HG02759 (cell line): ENCODE results near the gene CACUL1.

ENCODE experiments used
- ATAC-seq: cut with Tn5 transposase; IDR thresholded peaks from one replicate; pipeline ENCODE4 v1.9.1; 2021; ENCODE audit warnings: mild to moderate bottlenecking, moderate library complexity; ENCODE audit not compliant: unreplicated experiment

CACUL1 gene

DNA sequence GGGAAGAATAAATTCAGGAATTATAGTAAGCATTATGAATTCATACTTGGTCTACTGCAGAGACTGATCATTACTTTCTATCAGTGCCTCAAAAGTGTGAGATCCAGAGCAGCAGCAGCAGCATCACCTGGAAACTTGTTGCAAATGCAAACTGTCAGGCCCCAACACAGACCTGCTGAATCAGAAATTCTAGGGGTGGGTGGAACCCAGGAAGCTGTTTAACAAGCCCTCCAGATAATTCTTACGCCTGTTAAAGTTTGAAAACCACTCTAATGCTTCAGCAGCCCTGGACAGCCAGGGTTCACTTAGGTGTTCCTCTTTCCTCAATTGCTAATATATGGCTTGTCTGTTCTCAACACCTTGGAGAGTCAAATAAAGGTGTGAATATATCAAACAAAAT lies 19.5 kb downstream of the CACUL1 start:
- no peak for ATAC-seq

DNA sequence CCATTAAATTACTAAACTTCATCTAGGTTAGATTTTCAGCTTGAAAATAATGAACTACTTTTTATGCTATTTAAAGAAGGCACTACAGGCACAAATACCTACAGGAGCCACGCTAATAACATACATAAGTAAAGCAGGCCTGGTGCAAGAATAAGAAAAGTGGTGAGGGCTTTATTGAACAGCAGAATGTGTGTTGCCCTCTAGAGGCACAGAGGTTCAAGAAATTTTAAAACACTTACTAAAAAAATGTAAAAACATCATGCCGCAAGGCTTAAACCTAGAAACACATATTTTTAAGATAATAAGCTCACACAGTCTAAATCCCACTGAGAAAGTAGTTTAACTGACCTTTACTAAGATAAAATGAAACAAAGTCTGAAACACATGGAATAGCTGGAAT lies 20.3 kb downstream of the CACUL1 start:
- no peak for ATAC-seq

DNA sequence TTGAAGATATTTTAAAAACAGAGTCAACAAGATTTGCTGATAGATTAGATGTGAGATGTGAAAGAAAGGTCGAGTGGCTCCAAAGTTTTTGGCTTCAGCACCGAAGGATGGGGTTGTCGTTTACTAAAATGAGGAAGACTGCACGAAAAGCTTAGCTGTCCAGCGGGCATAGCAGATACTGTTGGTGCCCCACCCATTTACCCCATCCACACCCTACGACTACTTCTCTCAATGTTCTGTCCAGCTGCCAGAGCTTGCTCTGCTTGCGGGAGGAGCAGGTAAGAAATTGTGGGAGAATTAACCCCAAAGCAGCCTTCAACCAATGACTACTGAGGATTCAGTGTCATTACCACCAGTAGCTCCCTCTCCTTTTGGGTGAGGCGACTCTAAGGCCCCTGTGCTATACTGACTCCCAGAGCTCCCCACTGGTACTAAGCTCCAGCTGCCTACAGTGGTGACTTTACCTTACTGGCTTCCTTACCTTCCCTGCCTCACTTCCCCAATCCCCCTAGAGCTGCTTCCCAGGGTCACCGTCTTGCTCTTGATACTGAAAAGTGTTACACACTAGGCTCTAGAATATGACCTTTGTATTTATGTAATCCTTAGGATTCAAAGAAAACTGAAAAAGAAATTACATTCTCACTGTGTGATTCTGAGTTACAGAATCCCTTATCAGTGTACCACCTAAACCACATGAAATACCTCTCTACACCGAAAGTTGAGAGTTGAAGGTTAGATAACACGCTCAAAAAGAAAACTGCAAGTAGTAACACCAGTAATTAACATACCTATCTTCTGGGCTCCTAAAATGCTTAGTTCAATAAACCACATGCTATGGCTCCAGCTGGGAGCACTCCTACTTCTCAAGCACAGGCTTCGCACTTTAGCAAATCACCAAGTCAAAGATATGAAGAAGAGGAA lies 22.3 kb downstream of the CACUL1 start:
- no peak for ATAC-seq

DNA sequence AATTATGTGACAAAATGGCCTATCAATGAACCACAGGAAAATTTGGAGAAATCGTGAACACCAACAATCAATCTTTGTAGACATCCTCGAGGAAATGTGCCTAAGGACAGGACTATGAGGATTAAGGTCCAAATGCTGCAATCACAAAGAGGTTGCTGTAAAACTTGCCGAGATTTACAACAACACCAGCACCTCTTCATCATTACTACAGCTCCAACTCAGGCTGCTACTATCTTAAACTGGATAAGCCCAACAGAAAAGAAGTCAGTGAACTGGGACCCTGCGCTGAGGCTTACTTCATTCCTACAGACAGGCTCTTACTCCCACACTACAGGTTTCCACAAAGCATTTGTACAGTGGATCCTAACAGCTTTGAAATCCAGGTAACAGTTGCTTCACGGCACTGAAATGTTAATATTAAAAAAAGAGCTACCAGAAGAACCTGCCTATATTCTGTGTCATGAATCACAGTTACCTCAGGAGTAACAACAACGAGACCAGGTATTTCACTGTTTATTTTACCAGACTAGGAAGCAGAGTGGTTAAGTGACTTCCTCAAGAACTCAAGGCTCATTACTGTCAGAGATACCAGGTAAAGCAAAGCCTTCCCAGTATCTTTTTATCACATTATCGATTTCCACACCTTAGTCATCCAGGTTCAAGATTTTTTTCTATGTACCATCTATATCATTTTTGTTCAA lies 23.9 kb downstream of the CACUL1 start:
- no peak for ATAC-seq

DNA sequence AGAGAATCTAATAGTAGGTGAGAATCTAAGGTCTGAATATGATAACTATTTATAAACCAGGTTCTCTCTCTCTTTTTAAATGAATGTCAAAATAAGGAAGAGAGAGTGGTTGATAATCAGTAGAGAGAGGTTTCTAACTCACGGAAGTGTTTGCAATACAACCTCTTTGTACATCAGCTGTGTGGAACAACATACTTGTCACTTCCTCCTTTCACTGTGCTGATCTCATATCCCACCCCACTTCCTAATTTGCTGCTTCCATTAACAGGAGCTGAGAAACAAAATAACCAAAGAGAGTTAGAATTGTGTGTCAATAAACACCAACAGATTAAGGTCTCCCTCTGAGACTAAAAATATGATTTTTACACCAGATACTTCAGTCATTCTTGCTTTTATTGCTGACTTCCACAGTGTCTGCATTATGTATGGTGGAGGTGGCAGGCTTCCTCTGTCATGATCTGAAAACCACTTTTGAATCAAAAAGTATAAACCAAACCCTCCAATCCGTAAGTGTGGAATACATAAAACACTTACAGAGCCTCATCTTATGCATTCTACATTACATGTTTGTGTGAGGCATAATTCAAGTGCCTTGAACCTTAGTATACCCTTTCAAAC lies 25.0 kb downstream of the CACUL1 start:
- ATAC-seq, result peak; percentile 90

DNA sequence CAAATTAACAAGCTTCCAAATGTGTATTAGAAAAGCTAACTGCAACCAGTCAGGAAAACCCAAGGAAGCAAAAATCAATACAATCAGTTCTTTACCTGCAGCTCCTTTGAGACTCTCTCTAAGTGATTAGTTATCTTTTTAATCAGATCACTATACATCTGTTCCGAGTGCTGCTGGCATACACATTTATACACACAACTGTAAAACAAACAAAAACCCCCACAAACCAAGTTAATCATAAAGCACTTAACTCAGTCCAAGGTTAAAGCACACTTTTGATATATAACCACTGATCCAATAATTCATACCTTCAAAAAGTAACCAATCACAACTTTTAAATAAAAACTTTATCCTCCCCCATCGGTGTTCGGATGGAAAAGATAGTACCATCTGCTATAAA lies 25.6 kb downstream of the CACUL1 start:
- ATAC-seq, result peak; percentile 5

DNA sequence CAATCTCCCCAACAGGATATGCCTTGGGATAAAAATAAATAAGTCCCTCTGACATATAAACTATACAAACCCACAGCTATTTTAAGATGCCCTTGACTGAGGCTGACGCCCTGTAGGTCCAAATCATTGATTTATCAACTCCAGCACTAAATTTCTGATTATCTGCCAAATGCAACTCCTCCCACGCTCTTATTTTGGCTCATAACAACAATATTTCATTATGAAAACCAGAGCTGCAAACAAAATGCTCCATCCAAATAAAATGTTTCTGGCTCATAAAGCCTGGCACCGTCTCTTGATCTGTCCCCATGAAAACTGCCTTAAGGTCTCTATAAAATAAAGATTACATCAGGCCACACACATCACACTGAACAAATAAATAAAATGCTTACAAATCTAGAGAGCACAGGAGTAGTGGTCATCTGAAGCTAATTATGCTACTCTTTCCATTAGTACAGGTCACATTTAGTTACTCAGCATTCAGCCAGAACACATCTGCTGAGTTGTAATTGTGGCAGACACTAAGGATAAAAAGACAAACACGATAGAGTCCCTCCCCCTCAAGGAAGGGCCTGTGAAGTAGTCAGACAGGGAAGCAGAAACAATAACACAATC lies 28.8 kb downstream of the CACUL1 start:
- no peak for ATAC-seq

DNA sequence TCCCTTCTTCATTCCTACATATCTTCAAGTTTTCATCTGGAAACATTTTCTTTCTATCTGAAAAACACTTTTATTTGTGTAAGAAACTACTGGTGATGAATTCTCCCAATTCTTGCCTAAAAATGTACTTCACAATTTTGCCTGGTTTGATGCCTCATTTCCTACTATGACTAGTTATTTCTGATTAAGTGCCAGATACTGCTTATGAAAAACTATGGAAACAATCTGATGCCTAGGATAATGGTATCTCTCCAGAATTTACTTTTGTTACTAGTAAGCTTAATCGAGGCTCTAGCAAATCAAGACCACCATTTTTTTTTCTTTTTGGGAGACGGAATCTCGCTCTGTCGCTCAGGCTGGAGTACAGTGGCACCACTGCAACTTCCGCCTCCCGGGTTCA lies 31.3 kb downstream of the CACUL1 start:
- no peak for ATAC-seq

DNA sequence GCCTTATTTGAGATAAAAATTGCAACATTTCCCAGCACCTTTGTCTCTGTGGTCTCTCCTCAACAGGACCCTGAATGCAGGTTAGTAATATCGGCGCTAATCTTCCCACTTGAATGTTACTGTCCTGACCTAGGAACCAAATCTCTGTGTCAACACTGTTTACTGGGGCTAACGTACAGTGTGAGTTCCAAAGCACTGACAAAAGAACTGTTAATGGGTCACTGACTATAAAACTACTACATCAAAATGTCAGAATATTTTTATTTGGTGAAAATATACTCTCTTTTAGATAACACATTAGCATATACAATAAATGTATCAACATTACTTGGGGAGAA lies 33.3 kb downstream of the CACUL1 start:
- ATAC-seq, result no peak

DNA sequence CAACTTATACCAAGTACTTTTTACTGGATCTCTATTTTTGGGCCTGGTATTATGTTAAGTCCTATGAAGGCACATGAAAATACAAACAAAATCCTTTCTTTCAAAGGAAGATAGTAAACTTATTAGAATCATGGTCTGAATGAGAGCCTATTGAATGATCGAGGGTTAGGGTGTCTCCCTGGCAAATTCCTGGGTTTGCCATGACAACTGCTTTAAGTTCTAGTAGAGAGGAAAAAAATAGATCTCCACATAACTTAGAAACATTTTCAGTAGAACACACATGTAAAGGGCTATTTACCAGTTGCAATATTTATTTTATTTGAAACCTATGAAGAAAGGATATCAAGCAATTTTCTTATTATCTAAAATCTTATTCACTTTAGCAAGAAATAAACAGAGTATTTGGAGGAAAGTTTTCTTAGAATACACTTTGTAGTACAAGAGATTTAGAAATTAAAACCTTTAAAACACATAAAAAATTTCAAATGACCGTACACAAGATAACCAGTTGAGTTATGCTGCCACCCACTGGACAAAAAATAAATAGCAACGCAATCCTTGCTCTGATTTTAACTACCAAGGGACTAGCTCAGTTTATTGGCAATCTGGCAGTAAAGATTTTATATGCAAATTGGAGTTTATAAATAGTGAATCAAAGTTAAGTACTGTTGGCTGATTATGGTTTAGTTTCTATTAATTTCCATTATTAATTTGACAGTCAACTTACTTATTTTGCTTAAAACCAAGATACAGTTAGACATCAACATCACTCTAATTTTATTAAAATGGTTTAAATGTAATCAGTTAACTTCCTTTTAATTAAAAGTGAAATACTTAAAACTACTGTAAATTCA lies 33.9 kb downstream of the CACUL1 start:
- no peak for ATAC-seq

DNA sequence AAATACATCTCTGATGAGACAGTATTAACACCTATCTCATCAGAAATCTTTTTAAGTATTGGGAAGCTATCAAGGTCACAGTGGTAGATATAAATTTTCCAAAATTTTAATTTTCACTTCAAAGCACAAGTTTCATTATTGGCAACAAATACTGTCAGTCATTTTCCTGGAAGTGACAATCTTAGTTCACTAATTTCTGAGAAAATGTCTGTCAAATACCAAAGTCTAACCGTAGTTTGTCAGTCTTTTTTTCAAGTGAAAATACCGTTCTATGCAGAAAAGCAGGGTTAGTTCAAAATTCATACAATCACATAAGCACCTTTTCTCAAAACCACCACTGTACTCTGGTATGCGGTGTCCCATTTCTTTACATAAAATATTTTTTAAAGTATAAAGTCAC lies 40.4 kb downstream of the CACUL1 start:
- ATAC-seq, result no peak

DNA sequence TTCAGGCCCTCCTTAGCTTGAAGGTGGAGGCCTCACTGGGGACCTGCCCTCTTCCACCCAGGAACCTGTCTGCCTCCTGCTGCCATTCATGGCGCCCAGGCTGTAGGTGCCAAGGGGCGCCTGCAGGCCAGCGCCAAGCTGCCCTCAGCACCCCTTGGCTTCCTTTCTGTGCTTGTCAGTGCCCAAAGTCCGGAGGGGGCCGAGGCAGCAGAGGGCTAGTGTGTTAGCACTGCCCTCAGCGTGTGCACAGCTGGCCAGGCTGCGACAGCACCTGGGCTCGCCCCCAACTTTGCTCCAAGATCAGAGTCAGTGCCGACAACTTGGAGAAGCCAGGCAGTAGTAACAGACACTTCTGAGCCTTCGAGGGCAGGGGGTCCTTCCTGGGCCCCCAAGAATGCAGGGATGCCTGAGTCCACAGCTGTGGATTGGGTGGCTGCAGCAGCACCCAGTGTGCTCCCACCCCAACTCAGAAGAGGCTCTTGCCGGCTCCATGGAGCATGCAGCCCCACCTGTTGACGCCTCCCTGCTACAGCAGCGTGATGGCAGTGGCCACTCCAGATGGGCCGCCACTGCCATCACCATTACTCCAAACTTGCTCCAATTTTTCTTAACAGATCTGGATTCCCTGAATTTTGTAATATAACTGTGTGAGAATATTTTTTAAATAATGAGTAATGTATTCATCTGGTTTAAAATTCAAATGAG lies 41.7 kb downstream of the CACUL1 start:
- no peak for ATAC-seq

DNA sequence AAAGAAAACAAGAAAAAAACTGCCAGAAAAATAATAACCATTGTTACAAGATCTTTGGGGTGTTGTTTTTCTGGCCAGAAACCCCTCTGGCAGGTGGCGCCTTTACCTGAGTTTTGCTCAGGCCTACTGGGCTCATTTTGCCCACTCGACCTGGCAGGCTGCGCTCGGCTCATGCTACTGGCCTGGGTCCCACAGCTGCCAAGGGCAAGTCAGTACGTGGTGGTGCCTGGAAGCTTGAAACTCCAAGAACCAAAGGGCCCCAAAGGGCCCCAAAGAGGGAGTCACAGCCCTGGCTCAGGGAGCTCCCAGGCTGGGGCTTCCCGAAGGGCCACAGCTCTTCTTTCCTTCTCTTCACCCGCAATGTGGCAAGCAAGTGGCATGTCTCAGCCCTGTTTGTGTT lies 42.7 kb downstream of the CACUL1 start:
- ATAC-seq, result no peak

DNA sequence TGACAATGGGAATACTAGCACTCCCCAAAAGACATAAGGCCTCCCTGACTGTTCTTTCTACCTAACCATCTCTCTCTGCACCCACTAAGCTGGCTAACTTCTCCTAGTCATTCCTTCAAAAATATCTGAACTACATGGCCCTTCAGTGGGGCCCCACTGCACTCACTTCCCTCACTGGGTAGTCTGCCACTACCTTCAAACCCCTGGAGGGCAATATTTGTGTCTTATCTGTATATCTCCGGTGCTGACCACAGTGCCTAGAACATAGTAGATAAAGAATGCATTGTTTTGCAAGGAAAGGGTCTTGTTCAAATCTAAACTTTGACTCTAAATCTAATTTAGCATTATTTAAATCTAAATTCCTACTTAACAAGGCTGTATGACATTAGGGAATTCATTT lies 44.3 kb downstream of the CACUL1 start:
- no peak for ATAC-seq

DNA sequence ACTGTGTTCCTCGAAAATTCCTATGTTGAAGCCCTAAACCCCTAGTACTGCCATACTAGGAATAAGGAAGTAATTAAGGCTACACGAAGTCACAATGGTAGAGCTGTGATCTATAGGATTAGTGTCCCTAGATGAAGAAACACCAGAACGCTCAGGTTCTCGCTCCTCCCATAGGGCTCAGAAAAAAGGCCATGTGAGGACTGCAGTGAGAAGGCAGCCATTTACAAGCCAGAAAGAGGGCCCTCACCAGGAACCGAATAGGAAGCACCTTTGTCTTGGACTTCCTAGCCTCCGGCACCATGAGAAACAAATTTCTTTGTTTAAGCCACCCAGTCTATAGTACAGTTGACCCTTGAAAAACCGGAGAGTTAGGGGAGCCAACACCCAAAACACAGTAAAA lies 46.2 kb downstream of the CACUL1 start:
- ATAC-seq, result no peak

DNA sequence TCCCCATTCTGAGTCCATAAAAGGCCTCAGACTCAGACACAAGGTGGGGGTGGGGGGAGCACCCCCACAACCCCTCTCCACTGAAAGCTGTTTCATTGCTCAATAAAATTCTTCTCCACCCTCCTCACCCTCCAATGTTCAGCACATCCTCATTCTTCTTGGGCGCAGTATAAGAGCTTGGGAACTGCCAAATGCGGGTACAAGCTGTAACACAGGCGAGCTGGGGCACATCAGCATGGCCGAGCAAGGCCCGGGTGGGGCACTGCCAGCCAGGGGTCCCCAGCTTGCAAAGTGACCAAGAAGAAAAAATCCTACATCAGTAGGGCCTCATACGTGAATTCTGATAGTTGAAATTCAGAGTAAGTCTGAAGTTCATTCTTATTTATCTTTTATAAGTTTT lies 50.1 kb downstream of the CACUL1 start:
- ATAC-seq, result no peak

DNA sequence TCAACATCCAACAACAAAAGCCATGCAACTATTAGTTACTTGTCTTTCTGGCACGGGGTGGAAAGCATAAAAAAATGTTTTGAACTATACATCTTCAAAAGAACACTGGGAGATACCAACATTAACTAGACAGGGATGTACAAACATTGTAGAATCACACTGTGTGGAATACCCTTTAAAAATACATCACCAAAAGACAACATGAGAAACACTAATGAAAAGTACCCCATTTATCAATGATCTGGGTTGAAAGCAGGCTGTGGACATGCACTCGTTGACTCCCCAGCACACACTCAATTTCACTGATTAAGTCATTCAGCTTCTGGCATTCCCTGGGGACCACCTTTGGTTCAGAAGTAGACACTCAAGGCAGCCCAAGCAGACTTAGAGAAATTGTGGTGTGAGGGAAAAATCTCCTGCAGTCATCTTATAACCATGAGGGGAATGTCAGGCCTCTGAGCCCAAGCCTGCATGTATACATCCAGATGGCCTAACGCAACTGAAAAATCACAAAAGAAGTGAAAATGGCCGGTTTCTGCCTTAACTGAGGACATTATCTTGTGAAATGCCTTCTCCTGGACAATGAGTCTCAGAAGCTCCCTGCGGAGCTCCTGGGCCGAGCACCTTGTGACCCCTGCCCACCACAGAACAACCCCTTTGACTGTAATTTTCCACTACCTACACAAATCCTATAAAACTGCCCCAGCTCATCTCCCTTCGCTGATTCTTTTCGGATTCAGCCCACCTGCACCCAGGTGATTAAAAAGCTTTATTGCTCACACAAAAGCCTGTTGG lies 53.0 kb downstream of the CACUL1 start:
- ATAC-seq, result no peak

DNA sequence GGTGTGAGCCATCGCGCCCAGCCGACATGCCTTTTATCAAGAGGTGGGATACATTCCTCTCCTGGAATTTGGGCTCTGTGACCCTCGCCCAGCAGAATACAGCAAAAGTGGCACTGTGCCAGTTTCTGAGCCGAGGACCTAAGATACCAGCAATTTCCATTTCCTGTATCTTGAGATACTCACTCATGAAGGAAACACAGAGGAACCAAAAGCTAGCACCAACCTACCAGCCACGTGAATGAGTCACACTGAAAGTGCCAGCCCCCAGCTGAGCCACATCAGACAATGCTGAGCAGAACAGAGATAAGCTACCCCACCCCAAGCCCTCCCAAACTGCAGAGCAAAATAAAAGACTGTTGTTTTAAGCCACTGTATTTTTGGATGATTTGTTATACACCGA lies 56.3 kb downstream of the CACUL1 start:
- ATAC-seq, result peak; percentile 98

DNA sequence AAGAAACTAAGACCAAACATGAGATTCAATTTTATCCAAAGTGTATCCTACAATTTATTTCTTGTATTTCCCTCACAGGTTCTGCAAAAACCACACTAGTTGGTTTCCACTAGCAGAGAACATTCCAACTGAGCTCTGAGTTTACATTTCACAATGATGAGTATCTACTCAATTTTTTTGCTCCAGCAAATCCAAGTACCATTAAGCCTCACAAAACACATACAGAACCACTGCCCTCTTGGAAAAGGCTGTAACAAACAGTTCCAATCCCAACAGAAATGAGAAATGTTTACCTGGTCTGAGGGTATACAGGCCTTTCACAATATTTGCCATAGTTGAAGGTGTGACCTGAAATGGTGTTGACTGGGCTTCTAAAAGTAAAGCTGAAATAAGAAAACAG lies 59.9 kb downstream of the CACUL1 start:
- no peak for ATAC-seq
